KMS-11 (cell line): ENCODE measurements around the gene NFIB.

Experiments
- H2AFZ ChIP-seq: fragments of 200-600 bp; sonication (generic); 2 replicates; pipeline ENCODE4 v1.6.1; 2016; ENCODE audit warnings: antibody characterized with exemption, mixed run types, low read depth
- H3K27ac ChIP-seq: fragments of 200-600 bp; sonication (generic); 2 replicates; pipeline ENCODE4 v1.6.1; 2016; ENCODE audit warnings: mild to moderate bottlenecking, mixed run types
- H3K27me3 ChIP-seq: fragments of 200-600 bp; sonication (generic); 2 replicates; pipeline ENCODE4 v1.6.1; 2017; ENCODE audit warnings: mild to moderate bottlenecking, low read depth, mixed run types, moderate library complexity; ENCODE audit not compliant: insufficient read depth
- H3K36me3 ChIP-seq: fragments of 200-600 bp; sonication (generic); 2 replicates; pipeline ENCODE4 v1.6.1; 2017; ENCODE audit warnings: mild to moderate bottlenecking, mixed run types; ENCODE audit not compliant: insufficient read depth
- H3K4me1 ChIP-seq: fragments of 200-600 bp; sonication (generic); 2 replicates; pipeline ENCODE4 v1.6.1; 2016; ENCODE audit warnings: mild to moderate bottlenecking, low read depth, mixed run types; ENCODE audit not compliant: poor library complexity, severe bottlenecking
- H3K4me2 ChIP-seq: fragments of 200-600 bp; sonication (generic); 2 replicates; pipeline ENCODE4 v1.7.0; 2016; ENCODE audit warnings: mild to moderate bottlenecking, mixed run types
- H3K4me3 ChIP-seq: fragments of 200-600 bp; sonication (generic); IDR thresholded peaks from 2 replicates; pipeline ENCODE4 v1.6.1; 2017; ENCODE audit warnings: low read depth, low read length, mixed read lengths; ENCODE audit not compliant: insufficient read depth
- H3K79me2 ChIP-seq: fragments of 200-600 bp; sonication (generic); 2 replicates; pipeline ENCODE4 v1.6.1; 2016; ENCODE audit warnings: low read depth, mixed run types; ENCODE audit not compliant: insufficient read depth
- H3K9ac ChIP-seq: fragments of 200-600 bp; sonication (generic); 2 replicates; pipeline ENCODE4 v1.6.1; 2016; ENCODE audit warnings: mild to moderate bottlenecking, mixed run types
- H4K20me1 ChIP-seq: fragments of 200-600 bp; sonication (generic); 2 replicates; pipeline ENCODE4 v1.6.1; 2016; ENCODE audit warnings: mild to moderate bottlenecking, mixed run types; ENCODE audit not compliant: insufficient read depth
- CTCF ChIP-seq: fragments of 200-600 bp; sonication (generic); conservative IDR thresholded peaks from 2 replicates; pipeline ENCODE4 v1.6.1; 2017; ENCODE audit warnings: low read depth, mild to moderate bottlenecking, antibody characterized with exemption, low read length, moderate library complexity, mixed read lengths

NFIB gene

GRCh38 chr9:14165376-14166035 is 148.4 kb downstream of the NFIB start:
- Histone ChIP-seq H3K9ac (no peak overlapping the region), H3K27me3 (no peaks in the 10 kb centered on the region), H3K4me3 (no peak overlapping the region), H3K4me2 (no peak overlapping the region), H4K20me1 (no peaks in the 10 kb centered on the region), H3K36me3 (no peaks in the 10 kb centered on the region), H3K27ac (no peak overlapping the region), H3K79me2 (no peaks in the 10 kb centered on the region), H3K4me1 (no peaks in the 10 kb centered on the region), H2AFZ (no peak overlapping the region)
- no peak for TF ChIP-seq CTCF

GRCh38 chr9:14164908-14165307 is 149.0 kb downstream of the NFIB start:
- no peaks in the 10 kb centered on the region for H3K4me1 ChIP-seq
- H4K20me1 ChIP-seq = no peaks in the 10 kb centered on the region
- no peak overlapping the region for H3K27ac ChIP-seq
- no peak overlapping the region for H3K4me3 ChIP-seq
- H3K27me3 ChIP-seq = no peaks in the 10 kb centered on the region
- no peak overlapping the region for H3K9ac ChIP-seq
- no peak overlapping the region for H2AFZ ChIP-seq
- H3K36me3 ChIP-seq = no peaks in the 10 kb centered on the region
- H3K4me2 ChIP-seq = no peak overlapping the region
- TF ChIP-seq CTCF = no peak
- H3K79me2 ChIP-seq = no peaks in the 10 kb centered on the region

- no peak overlapping the region for H3K27ac ChIP-seq
- H3K4me2 ChIP-seq = no peak overlapping the region
- no peak overlapping the region for H3K9ac ChIP-seq
- peaks cover 41% of the 10 kb centered on the region for H3K27me3 ChIP-seq
- H3K4me3 ChIP-seq = no peak overlapping the region
- H2AFZ ChIP-seq = no peak overlapping the region
- TF ChIP-seq CTCF = no peak
- peaks cover 17% of the 10 kb centered on the region for H3K4me1 ChIP-seq
- H3K36me3 ChIP-seq = no peaks in the 10 kb centered on the region
- no peaks in the 10 kb centered on the region for H3K79me2 ChIP-seq
- peaks cover 3% of the 10 kb centered on the region; the same call in 1 of the 2 replicates for H4K20me1 ChIP-seq
Measured at GRCh38 chr9:14159440-14160216, 154.3 kb downstream of the NFIB start.

- no peak for TF ChIP-seq CTCF
- Histone ChIP-seq H2AFZ (no peak overlapping the region), H3K4me1 (peaks cover 17% of the 10 kb centered on the region), H3K79me2 (no peaks in the 10 kb centered on the region), H3K27me3 (peaks cover 47% of the 10 kb centered on the region), H3K9ac (no peak overlapping the region), H3K4me3 (no peak overlapping the region), H3K36me3 (no peaks in the 10 kb centered on the region), H4K20me1 (peaks cover 3% of the 10 kb centered on the region; the same call in 1 of the 2 replicates), H3K27ac (no peak overlapping the region), H3K4me2 (no peak overlapping the region)
Measured at GRCh38 chr9:14158916-14159315, 155.0 kb downstream of the NFIB start.
